HepG2 (cell line): ENCODE results near the gene AADACL4. TPM values are rescaled to one million over a fixed set of nuclear protein-coding genes. Genes with fewer than 3 reads are reported as not detected.

ENCODE experiments used
- FOXO1 ChIP-seq: sonication (generic); formaldehyde crosslinking; IDR thresholded peaks from 2 replicates; pipeline ENCODE4 v1.4.0; 2020; ENCODE audit warnings: missing genetic modification reagents
- GATAD1 ChIP-seq: IDR thresholded peaks from 2 replicates; pipeline ENCODE4 v1.6.1; 2016; ENCODE audit warnings: missing genetic modification reagents, missing compliant biosample characterization
- HHEX ChIP-seq: IDR thresholded peaks from 2 replicates; pipeline ENCODE4 v1.6.1; 2016; ENCODE audit warnings: control low read depth
- HOXA9 ChIP-seq: sonication (generic); formaldehyde crosslinking; IDR thresholded peaks from 2 replicates; pipeline ENCODE4 v1.8.1; 2022; ENCODE audit warnings: missing genetic modification reagents, mild to moderate bottlenecking, moderate library complexity, borderline replicate concordance
- MBD4 ChIP-seq: IDR thresholded peaks from 2 replicates; pipeline ENCODE4 v1.6.1; 2012; ENCODE audit warnings: low read length, inconsistent platforms, borderline replicate concordance
- MZF1 ChIP-seq: sonication (generic); formaldehyde crosslinking; IDR thresholded peaks from 2 replicates; pipeline ENCODE4 v1.8.1; 2023; ENCODE audit warnings: mild to moderate bottlenecking, missing genetic modification reagents, borderline replicate concordance
- NR3C1 ChIP-seq: sonication (generic); formaldehyde crosslinking; IDR thresholded peaks from 2 replicates; pipeline ENCODE4 v1.4.0; 2020; ENCODE audit warnings: missing genetic modification reagents
- PHF8 ChIP-seq: sonication (generic); formaldehyde crosslinking; IDR thresholded peaks from 2 replicates; pipeline ENCODE4 v1.5.0; 2020; ENCODE audit warnings: missing genetic modification reagents
- RCOR2 ChIP-seq: IDR thresholded peaks from 2 replicates; pipeline ENCODE4 v1.6.1; 2016; ENCODE audit warnings: missing biosample characterization, missing genetic modification reagents
- SRSF4 ChIP-seq: fragments of 200-400 bp; formaldehyde crosslinking; IDR thresholded peaks from one replicate; pipeline ENCODE4 v1.6.1; 2018; ENCODE audit warnings: mild to moderate bottlenecking, low read depth, low read length, moderate library complexity; ENCODE audit not compliant: poor library complexity, severe bottlenecking
- SYNCRIP ChIP-seq: fragments of 200-400 bp; formaldehyde crosslinking; IDR thresholded peaks from 2 replicates; pipeline ENCODE4 v1.6.1; 2018; ENCODE audit warnings: mild to moderate bottlenecking, low read depth, low read length; ENCODE audit not compliant: insufficient read depth
- ZBTB3 ChIP-seq: sonication (generic); formaldehyde crosslinking; IDR thresholded peaks from 2 replicates; pipeline ENCODE4 v1.4.0; 2020; ENCODE audit warnings: low read depth, mild to moderate bottlenecking, moderate library complexity, missing genetic modification reagents, borderline replicate concordance
- ZIK1 ChIP-seq: sonication (generic); formaldehyde crosslinking; IDR thresholded peaks from 2 replicates; pipeline ENCODE4 v1.5.0; 2020; ENCODE audit warnings: mild to moderate bottlenecking, low read depth, missing genetic modification reagents, borderline replicate concordance
- ZNF362 ChIP-seq: sonication (generic); formaldehyde crosslinking; IDR thresholded peaks from 2 replicates; pipeline ENCODE4 v1.4.0; 2020; ENCODE audit warnings: missing genetic modification reagents, mild to moderate bottlenecking, borderline replicate concordance
- ZNF460 ChIP-seq: sonication (generic); formaldehyde crosslinking; IDR thresholded peaks from 2 replicates; pipeline ENCODE4 v1.5.1; 2020; ENCODE audit warnings: missing genetic modification reagents, mild to moderate bottlenecking, borderline replicate concordance
- ZNF776 ChIP-seq: sonication (generic); formaldehyde crosslinking; IDR thresholded peaks from 2 replicates; pipeline ENCODE4 v1.4.0; 2020; ENCODE audit warnings: mild to moderate bottlenecking, missing genetic modification reagents
- ZXDC ChIP-seq: sonication (generic); formaldehyde crosslinking; IDR thresholded peaks from 2 replicates; pipeline ENCODE4 v1.5.0; 2020; ENCODE audit warnings: mild to moderate bottlenecking, missing genetic modification reagents
- polyA plus RNA-seq, 8 experiments: library from polyadenylated mRNA; depleted of rRNA in 3 of 8; stranded (reverse) in 7 of 8; unstranded in 1 of 8; fragments of >200 nt; fragmentation: Illumina TruSeq in 4 of 8; extraction: Trizol in 4 of 8; gene quantifications; 2 replicates each; pipeline versions ENCODE4 v1.2.1 to v1.2.3, GENCODE V29; 2011 to 2016; ENCODE audit warnings: low read depth in 4 of 8, missing spikeins in 1 of 8, mixed read lengths in 1 of 8; ENCODE audit not compliant: insufficient read depth in 1 of 8
- total RNA-seq, 5 experiments: library from RNA; depleted of rRNA; stranded (reverse); fragments of >200 nt; fragmentation: Illumina TruSeq; extraction: Trizol; gene quantifications; 2 replicates each; pipeline ENCODE4 v1.2.3, GENCODE V29; 2016; ENCODE audit warnings: low read depth in 1 of 5
- TF ChIP-seq, protein P1 (sequence below): sonication (generic); formaldehyde crosslinking; IDR thresholded peaks from 2 replicates; pipeline ENCODE4 v1.9.0; 2022; ENCODE audit warnings: low read depth, missing genetic modification reagents
- TF ChIP-seq, protein P2 (sequence below): sonication (generic); formaldehyde crosslinking; IDR thresholded peaks from 2 replicates; pipeline ENCODE4 v1.9.0; 2022; ENCODE audit warnings: missing genetic modification reagents, mild to moderate bottlenecking, borderline replicate concordance
- TF ChIP-seq, protein P3 (sequence below): sonication (generic); formaldehyde crosslinking; IDR thresholded peaks from 2 replicates; pipeline ENCODE4 v1.5.0; 2020; ENCODE audit warnings: missing genetic modification reagents

AADACL4 gene
- total and polyA plus RNA-seq, 2 of the 13 experiments (the other 11 are each of a cell fraction or from before 2014, with no cell fraction given): not detected

DNA sequence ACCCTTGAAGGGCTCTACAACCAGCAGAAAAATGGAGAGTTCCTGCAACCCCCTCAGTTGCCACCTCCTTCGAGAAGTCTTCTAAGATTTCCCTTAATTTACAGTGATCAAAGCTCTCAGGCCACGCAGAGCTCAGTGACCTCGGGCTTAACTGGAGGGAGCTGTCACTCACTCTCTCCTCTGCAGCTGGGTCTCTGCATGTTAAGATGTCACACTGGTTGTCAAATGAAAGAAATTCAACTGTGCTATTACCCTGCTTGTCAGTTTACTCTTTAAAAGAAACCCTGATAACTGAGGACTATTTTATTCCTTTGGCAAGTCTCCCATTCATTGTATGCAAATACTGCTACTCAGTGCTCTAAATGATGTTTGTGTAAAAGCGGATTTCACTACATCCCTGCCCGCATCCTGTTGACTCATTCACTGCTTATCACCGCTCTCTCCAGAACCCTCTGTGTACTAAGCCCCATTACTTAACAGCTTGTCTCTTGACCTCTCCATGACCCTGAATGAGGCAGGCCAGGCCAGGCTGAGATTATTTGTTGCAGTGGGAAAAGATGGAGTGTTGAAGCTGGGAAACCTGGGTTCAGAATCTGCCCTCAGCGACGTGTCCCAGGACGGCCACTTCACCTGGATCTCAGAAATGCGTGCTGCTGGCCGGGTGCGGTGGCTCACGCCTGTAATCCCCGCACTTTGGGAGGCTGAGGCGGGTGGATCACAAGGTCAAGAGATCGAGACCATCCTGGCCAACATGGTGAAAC, 39.6 kb upstream of the AADACL4 start (continued):
- TF ChIP-seq NR3C1 (CRISPR knock-in tag): no peak
- peak; percentile 55; the same call in 1 of the 2 replicates for TF ChIP-seq GATAD1 (CRISPR knock-in tag)
- peak; percentile 91 for TF ChIP-seq RCOR2 (CRISPR knock-in tag)
- peak; percentile 90 for TF ChIP-seq HHEX
- no peak for TF ChIP-seq PHF8 (CRISPR knock-in tag)
- no peak for TF ChIP-seq ZXDC
- TF ChIP-seq FOXO1 (CRISPR knock-in tag): peak; percentile 95
- 0 out of 2 replicates have a peak, but pooled peaks have one; percentile 45 for TF ChIP-seq ZNF776 (CRISPR knock-in tag)
- TF ChIP-seq, protein P1, sequence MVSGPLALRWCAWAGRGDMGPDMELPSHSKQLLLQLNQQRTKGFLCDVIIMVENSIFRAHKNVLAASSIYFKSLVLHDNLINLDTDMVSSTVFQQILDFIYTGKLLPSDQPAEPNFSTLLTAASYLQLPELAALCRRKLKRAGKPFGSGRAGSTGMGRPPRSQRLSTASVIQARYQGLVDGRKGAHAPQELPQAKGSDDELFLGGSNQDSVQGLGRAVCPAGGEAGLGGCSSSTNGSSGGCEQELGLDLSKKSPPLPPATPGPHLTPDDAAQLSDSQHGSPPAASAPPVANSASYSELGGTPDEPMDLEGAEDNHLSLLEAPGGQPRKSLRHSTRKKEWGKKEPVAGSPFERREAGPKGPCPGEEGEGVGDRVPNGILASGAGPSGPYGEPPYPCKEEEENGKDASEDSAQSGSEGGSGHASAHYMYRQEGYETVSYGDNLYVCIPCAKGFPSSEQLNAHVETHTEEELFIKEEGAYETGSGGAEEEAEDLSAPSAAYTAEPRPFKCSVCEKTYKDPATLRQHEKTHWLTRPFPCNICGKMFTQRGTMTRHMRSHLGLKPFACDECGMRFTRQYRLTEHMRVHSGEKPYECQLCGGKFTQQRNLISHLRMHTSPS (CRISPR knock-in tag): no peak; the same call in 1 of the 2 replicates
- no peak for TF ChIP-seq ZIK1
- no peak for TF ChIP-seq MBD4
- TF ChIP-seq, protein P2, sequence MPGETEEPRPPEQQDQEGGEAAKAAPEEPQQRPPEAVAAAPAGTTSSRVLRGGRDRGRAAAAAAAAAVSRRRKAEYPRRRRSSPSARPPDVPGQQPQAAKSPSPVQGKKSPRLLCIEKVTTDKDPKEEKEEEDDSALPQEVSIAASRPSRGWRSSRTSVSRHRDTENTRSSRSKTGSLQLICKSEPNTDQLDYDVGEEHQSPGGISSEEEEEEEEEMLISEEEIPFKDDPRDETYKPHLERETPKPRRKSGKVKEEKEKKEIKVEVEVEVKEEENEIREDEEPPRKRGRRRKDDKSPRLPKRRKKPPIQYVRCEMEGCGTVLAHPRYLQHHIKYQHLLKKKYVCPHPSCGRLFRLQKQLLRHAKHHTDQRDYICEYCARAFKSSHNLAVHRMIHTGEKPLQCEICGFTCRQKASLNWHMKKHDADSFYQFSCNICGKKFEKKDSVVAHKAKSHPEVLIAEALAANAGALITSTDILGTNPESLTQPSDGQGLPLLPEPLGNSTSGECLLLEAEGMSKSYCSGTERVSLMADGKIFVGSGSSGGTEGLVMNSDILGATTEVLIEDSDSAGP (CRISPR knock-in tag): peak; percentile 53; the same call in 1 of the 2 replicates
- peak; percentile 49; the same call in 1 of the 2 replicates for TF ChIP-seq ZNF362 (CRISPR knock-in tag)
- TF ChIP-seq MZF1 (CRISPR knock-in tag): no peak
- TF ChIP-seq, protein P3, sequence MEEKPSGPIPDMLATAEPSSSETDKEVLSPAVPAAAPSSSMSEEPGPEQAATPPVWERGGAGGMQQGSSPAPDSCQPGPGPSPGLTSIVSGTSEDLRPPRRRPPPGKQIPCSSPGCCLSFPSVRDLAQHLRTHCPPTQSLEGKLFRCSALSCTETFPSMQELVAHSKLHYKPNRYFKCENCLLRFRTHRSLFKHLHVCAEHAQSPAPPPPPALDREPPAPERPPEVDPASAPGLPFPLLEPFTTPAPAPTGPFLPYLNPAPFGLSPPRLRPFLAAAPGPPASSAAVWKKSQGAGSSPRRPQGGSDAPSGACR (CRISPR knock-in tag): peak; percentile 65; the same call in 1 of the 2 replicates
- TF ChIP-seq ZNF460 (CRISPR knock-in tag): peak; percentile 29; the same call in 1 of the 2 replicates
- no peak for TF ChIP-seq HOXA9 (CRISPR knock-in tag)
- no peak for TF ChIP-seq ZBTB3 (CRISPR knock-in tag)
- TF ChIP-seq SYNCRIP: no peak
- TF ChIP-seq SRSF4: no peak
